CD8-positive, alpha-beta memory T cell (primary cell): ENCODE data around the gene UPK1B. TPM values are rescaled to one million over a fixed set of nuclear protein-coding genes. Genes with fewer than 3 reads are reported as not detected.
"Not testable (repeated sequence)": the region's sequence is repeated elsewhere in the genome, so short reads cannot be mapped to it uniquely, and the experiment has no call there.

ENCODE experiments used
- CTCF ChIA-PET: fragments of 350-600 bp; sonication (Branson Sonifier 250); formaldehyde crosslinking; loops from one replicate; lab custom pipeline; 2021; ENCODE audit warnings: antibody characterized with exemption; lab: Charles Lee
- POLR2A ChIA-PET: fragments of 350-600 bp; sonication (Branson Sonifier 250); formaldehyde crosslinking; loops from one replicate; lab custom pipeline; 2021; ENCODE audit warnings: antibody characterized with exemption; lab: Charles Lee
- DNase-seq, 5 donors: peaks; one replicate each; pipeline versions ENCODE4 v3.0.0 to v3.0.0-alpha.2; 2020 to 2022; ENCODE audit warnings: mixed read lengths in 1 of 5
- H3K27ac ChIP-seq: one replicate; pipeline ENCODE4 v1.7.0; 2013; ENCODE audit warnings: low read depth, mild to moderate bottlenecking, low read length, moderate library complexity
- H3K27me3 ChIP-seq: 2 replicates; pipeline ENCODE4 v1.7.0; 2013; ENCODE audit warnings: low read length, mild to moderate bottlenecking; ENCODE audit not compliant: insufficient read depth, poor library complexity, severe bottlenecking
- H3K36me3 ChIP-seq: 2 replicates; pipeline ENCODE4 v1.7.0; 2013; ENCODE audit warnings: mild to moderate bottlenecking, low read length, moderate library complexity; ENCODE audit not compliant: insufficient read depth
- H3K4me1 ChIP-seq: 2 replicates; pipeline ENCODE4 v1.7.0; 2013; ENCODE audit warnings: mild to moderate bottlenecking, low read length, moderate library complexity; ENCODE audit not compliant: insufficient read depth
- H3K4me3 ChIP-seq: 2 replicates; pipeline ENCODE4 v1.7.0; 2013; ENCODE audit warnings: mild to moderate bottlenecking, low read length
- H3K9me3 ChIP-seq: 2 replicates; pipeline ENCODE4 v1.7.0; 2013; ENCODE audit warnings: mild to moderate bottlenecking, low read length
- H3K27ac Mint-ChIP-seq, 8 donors: one replicate each; pipeline ENCODE4 v1.8.0; 2020 to 2021; ENCODE audit warnings: mixed read lengths in 8 of 8, mild to moderate bottlenecking in 6 of 8, inconsistent platforms in 3 of 8, moderate library complexity in 3 of 8
- H3K27me3 Mint-ChIP-seq, 2 donors: one replicate each; pipeline ENCODE4 v1.8.0; 2020 to 2021; ENCODE audit warnings: mixed read lengths in 2 of 2, mild to moderate bottlenecking in 1 of 2, moderate library complexity in 1 of 2
- H3K36me3 Mint-ChIP-seq, 3 donors: one replicate each; pipeline ENCODE4 v1.8.0; 2020 to 2021; ENCODE audit warnings: mixed read lengths in 3 of 3, inconsistent platforms in 1 of 3, mild to moderate bottlenecking in 1 of 3
- H3K4me1 Mint-ChIP-seq, 3 donors: one replicate each; pipeline ENCODE4 v1.8.0; 2020 to 2021; ENCODE audit warnings: mixed read lengths in 3 of 3, inconsistent platforms in 1 of 3, mild to moderate bottlenecking in 1 of 3
- H3K4me3 Mint-ChIP-seq, 7 donors: one replicate each; pipeline ENCODE4 v1.8.0; 2020 to 2021; ENCODE audit warnings: mixed read lengths in 7 of 7, mild to moderate bottlenecking in 6 of 7, moderate library complexity in 4 of 7, inconsistent platforms in 2 of 7
- H3K9me3 Mint-ChIP-seq, 5 donors: one replicate each; pipeline ENCODE4 v1.8.0; 2020 to 2022; ENCODE audit warnings: mixed read lengths in 5 of 5, mild to moderate bottlenecking in 3 of 5, moderate library complexity in 2 of 5, inconsistent platforms in 1 of 5
- polyA plus RNA-seq: library from polyadenylated mRNA; unstranded; fragments of 300-500 nt; fragmentation: Illumina TruSeq; gene quantifications from one replicate; pipeline ENCODE4 v1.2.3, GENCODE V29; 2021
- total RNA-seq, 2 experiments: library from RNA; stranded (reverse); gene quantifications; one replicate each; pipeline ENCODE4 v1.2.3, GENCODE V29; 2021

The UPK1B gene
- total and polyA plus RNA-seq, 3 experiments from 2014 or later, result not detected

DNA sequence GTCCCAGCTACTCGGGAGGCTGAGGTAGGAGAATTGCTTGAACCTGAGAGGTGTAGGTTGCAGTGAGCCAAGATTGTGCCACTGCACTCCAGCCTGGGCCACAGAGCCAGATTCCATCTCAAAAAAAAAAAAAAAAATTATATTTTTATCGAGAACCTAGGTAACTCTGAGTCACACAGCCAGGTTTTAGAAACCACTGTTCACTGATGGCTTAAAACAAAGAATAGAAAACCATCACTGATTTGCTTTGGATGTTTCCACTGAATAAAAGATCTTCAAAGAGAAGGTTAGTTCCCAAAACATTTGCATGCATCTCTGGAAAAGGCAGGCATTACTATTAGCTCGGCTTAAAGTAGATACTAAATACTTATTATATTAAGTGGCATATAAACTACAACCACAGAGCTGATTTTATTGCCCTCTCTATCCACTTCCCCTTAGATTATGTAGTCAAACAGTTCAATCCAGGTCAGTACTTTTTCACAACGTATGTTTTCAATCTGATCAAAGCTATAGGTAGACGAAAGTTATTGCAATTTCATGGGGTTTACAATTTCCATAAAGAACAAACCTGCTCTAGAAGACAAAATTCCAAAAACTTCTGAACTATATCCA lies 65.9 kb downstream of the UPK1B start:
- Histone ChIP-seq H3K27ac (no peak overlapping the region), H3K9me3 (no peaks in the 10 kb centered on the region), H3K4me1 (peaks cover 48% of the 10 kb centered on the region), H3K27me3 (no peaks in the 10 kb centered on the region), H3K4me3 (peak overlapping the region; percentile 69), H3K36me3 (no peaks in the 10 kb centered on the region)
- peak overlapping the region; percentile 38 to 96 (median 90) for H3K27ac Mint-ChIP-seq
- H3K4me1 Mint-ChIP-seq, result peaks cover 50 to 64% (median 63%) of the 10 kb centered on the region in 3 donors
- peaks cover 0 to 28% (median 15%) of the 10 kb centered on the region in 3 donors for H3K36me3 Mint-ChIP-seq
- CTCF ChIA-PET, result interaction anchor here (3.7 kb wide), 1 partner anchor 356 kb away, joined by 73 read pairs; no protein-coding TSS in a partner anchor
- H3K27me3 Mint-ChIP-seq, result no peaks in the 10 kb centered on the region
- peak overlapping the region; percentile 82 to 93 (median 86) for H3K4me3 Mint-ChIP-seq
- no peak for DNase-seq
- POLR2A ChIA-PET, result interaction anchor here (0.5 to 0.8 kb wide), 3 partner anchors 56 to 1125 kb away, joined by 3 to 5 read pairs (median 3); no protein-coding TSS in a partner anchor
- no peaks in the 10 kb centered on the region for H3K9me3 Mint-ChIP-seq

DNA sequence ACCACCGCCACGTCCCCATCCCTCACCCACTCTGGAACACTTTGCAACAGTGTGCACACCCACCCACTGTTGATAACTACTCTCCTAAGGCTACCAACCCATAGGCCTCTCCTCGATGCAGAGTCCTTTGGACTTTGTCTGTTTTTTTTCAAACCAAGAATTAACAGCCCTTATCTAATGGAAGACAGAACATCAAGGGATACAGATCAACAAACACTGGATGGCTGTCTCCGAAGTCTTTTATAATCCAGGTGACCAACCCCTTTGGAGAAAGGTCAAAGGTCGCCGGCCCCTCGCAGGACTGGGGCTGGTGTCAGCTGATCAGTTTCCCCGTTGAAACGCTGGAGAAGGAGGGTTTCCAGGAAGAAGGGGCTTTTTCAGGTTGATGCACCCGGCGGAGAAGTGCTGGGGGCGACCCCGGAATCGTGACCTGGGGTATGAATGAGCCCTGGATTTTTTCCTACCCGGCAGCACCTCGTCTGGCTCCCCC lies 66.7 kb downstream of the UPK1B start:
- Mint-ChIP-seq H3K27me3 (peaks cover 0 to 2% of the 10 kb centered on the region in 2 donors), H3K36me3 (peaks cover 0 to 20% (median 11%) of the 10 kb centered on the region in 3 donors), H3K9me3 (no peaks in the 10 kb centered on the region), H3K4me1 (peaks cover 47 to 56% (median 54%) of the 10 kb centered on the region in 3 donors), H3K27ac (peak overlapping the region; percentile 38 to 96 (median 90)), H3K4me3 (peak overlapping the region; percentile 70 to 93 (median 83))
- Histone ChIP-seq H3K27me3 (no peaks in the 10 kb centered on the region), H3K4me3 (peak overlapping the region; percentile 69), H3K4me1 (peaks cover 44% of the 10 kb centered on the region), H3K9me3 (no peaks in the 10 kb centered on the region), H3K36me3 (no peaks in the 10 kb centered on the region), H3K27ac (peak overlapping the region; percentile 75)
- POLR2A ChIA-PET, result interaction anchor here (0.5 to 2.1 kb wide), 3 partner anchors 55 to 1124 kb away, joined by 3 to 13 read pairs (median 5); partner anchors contain the start of genes ARHGAP31 and TIMMDC1
- DNase-seq, result no peak
- CTCF ChIA-PET, result interaction anchor here (0.9 to 3.7 kb wide), 16 partner anchors 12 to 436 kb away, joined by 3 to 73 read pairs (median 7); partner anchors contain the start of genes ARHGAP31, COX17, TEX55 and TMEM39A

GRCh38 chr3:119240591-119241434 lies 67.4 kb downstream of the UPK1B start, which contains the start of gene B4GALT4:
B4GALT4 (minus strand) TSS chr3:119240878; CDS start chr3:119230099, 10,779 bp downstream.
- Histone ChIP-seq H3K27me3 (no peaks in the 10 kb centered on the region), H3K9me3 (no peaks in the 10 kb centered on the region), H3K27ac (peak within 1 kb of the TSS; percentile 75), H3K36me3 (no peaks in the 10 kb centered on the region), H3K4me1 (peaks cover 38% of the 10 kb centered on the region), H3K4me3 (peak within 1 kb of the TSS; percentile 69)
- Mint-ChIP-seq H3K9me3 (no peaks in the 10 kb centered on the region), H3K36me3 (peaks cover 0 to 13% (median 8%) of the 10 kb centered on the region in 3 donors), H3K4me3 (peak within 1 kb of the TSS; percentile 70 to 93 (median 83)), H3K27ac (peak within 1 kb of the TSS; percentile 70 to 96 (median 92)), H3K4me1 (peaks cover 43 to 51% (median 48%) of the 10 kb centered on the region in 3 donors), H3K27me3 (peaks cover under 1 to 2% of the 10 kb centered on the region in 2 donors)
- CTCF ChIA-PET, result interaction anchor here (0.6 to 3.7 kb wide), 36 partner anchors 10 to 1109 kb away, joined by 3 to 73 read pairs (median 4); partner anchors contain the start of genes ARHGAP31, COX17, TEX55 and TIMMDC1
- peak; percentile 57 to 75 (median 67) for DNase-seq
- POLR2A ChIA-PET, result interaction anchor here (1.0 to 2.1 kb wide), 3 partner anchors 54 to 258 kb away, joined by 3 to 13 read pairs (median 9); partner anchors contain the start of genes ARHGAP31 and TIMMDC1

GRCh38 chr3:119242387-119243057 lies 69.1 kb downstream of the UPK1B start:
- not testable (repeated sequence) for H3K9me3 ChIP-seq, H3K4me3 ChIP-seq, H3K9me3 Mint-ChIP-seq, H3K27me3 Mint-ChIP-seq, DNase-seq, H3K27ac ChIP-seq, H3K36me3 Mint-ChIP-seq, H3K27me3 ChIP-seq, H3K27ac Mint-ChIP-seq, H3K36me3 ChIP-seq
- CTCF ChIA-PET, result interaction anchor here (1.0 to 3.7 kb wide), 5 partner anchors 18 to 360 kb away, joined by 3 to 73 read pairs (median 4); partner anchors contain the start of gene ARHGAP31
- H3K4me1 Mint-ChIP-seq, result peaks cover 26 to 33% (median 30%) of the 10 kb centered on the region in 3 donors
- peaks cover 21% of the 10 kb centered on the region for H3K4me1 ChIP-seq
- POLR2A ChIA-PET, result interaction anchor here (1.6 kb wide), 1 partner anchor 80 kb away, joined by 9 read pairs; no protein-coding TSS in a partner anchor
- H3K4me3 Mint-ChIP-seq, result peak overlapping the region in 1 of 7 donors; percentile 44

DNA sequence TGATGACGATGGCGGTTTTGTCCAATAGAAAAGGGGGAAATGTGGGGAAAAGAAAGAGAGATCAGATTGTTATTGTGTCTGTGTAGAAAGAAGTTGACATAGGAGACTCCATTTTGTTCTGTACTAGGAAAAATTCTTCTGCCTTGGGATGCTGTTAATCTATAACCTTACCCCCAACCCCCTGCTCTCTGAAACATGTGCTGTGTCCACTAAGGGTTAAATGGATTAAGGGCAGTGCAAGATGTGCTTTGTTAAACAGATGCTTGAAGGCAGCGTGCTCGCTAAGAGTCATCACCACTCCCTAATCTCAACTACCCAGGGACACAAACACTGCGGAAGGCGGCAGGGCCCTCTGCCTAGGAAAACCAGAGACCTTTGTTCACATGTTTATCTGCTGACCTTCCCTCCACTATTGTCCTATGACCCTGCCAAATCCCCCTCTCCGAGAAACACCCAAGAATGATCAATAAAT lies 69.7 kb downstream of the UPK1B start:
- DNase-seq, H3K4me3 ChIP-seq, H3K27ac Mint-ChIP-seq, POLR2A ChIA-PET, H3K27ac ChIP-seq, H3K36me3 ChIP-seq, H3K27me3 Mint-ChIP-seq, H3K27me3 ChIP-seq, H3K4me3 Mint-ChIP-seq, H3K9me3 ChIP-seq: not testable (repeated sequence)
- CTCF ChIA-PET, result interaction anchor here (1.0 to 2.3 kb wide), 2 partner anchors 359 to 361 kb away, joined by 3 to 6 read pairs; no protein-coding TSS in a partner anchor
- peaks cover 18% of the 10 kb centered on the region for H3K4me1 ChIP-seq
- Mint-ChIP-seq H3K9me3 (peaks cover 9 to 13% (median 12%) of the 10 kb centered on the region in 5 donors), H3K36me3 (peaks cover 2 to 11% (median 3%) of the 10 kb centered on the region in 3 donors), H3K4me1 (peaks cover 23 to 30% (median 27%) of the 10 kb centered on the region in 3 donors)

- peak overlapping the region in 2 of 8 donors; percentile 53 to 64 for H3K27ac Mint-ChIP-seq
Measured at GRCh38 chr3:119243712-119244111, 70.3 kb downstream of the UPK1B start.

More at GRCh38 chr3:119243712-119244111, 70.3 kb downstream of the UPK1B start:
- ChIA-PET POLR2A (interaction anchor here (0.6 kb wide), 1 partner anchor 46 kb away, joined by 3 read pairs; no protein-coding TSS in a partner anchor), CTCF (interaction anchor here (2.3 kb wide), 1 partner anchor 360 kb away, joined by 6 read pairs; no protein-coding TSS in a partner anchor)
- peaks cover 8% of the 10 kb centered on the region for H3K9me3 ChIP-seq
- no peak overlapping the region for H3K4me3 ChIP-seq
- no peak overlapping the region for H3K27ac ChIP-seq
- no peaks in the 10 kb centered on the region for H3K36me3 ChIP-seq
- no peak for DNase-seq
- Mint-ChIP-seq H3K36me3 (peaks cover 2 to 13% (median 3%) of the 10 kb centered on the region in 3 donors), H3K4me1 (peaks cover 18 to 24% (median 21%) of the 10 kb centered on the region in 3 donors), H3K27me3 (peaks cover 3 to 5% of the 10 kb centered on the region in 2 donors), H3K4me3 (peak overlapping the region in 1 of 7 donors; percentile 70), H3K9me3 (peaks cover 9 to 18% (median 16%) of the 10 kb centered on the region in 5 donors)
- H3K4me1 ChIP-seq, result peaks cover 15% of the 10 kb centered on the region
- H3K27me3 ChIP-seq, result no peaks in the 10 kb centered on the region
